ENCODE results near the gene F2.

GRCh38 chr11:46723359-46723680, 4.3 kb downstream of the F2 start:
- no peak for TF ChIP-seq CTCF (IDR thresholded peaks at IDR 0.05; ENCODE audit: insufficient read depth, low read length)
- TF ChIP-seq POLR2AphosphoS5 (IDR thresholded peaks at IDR 0.05; ENCODE audit: low read depth), result no peak
- TF ChIP-seq GABPA (IDR thresholded peaks at IDR 0.05; ENCODE audit: low read depth), result no peak
- no peak for TF ChIP-seq REST (IDR thresholded peaks at IDR 0.05; ENCODE audit: insufficient replicate concordance, low read depth)
